Measurements from ENCODE around the gene SLC35E1.
"Not testable (repeated sequence)": the region's sequence is repeated elsewhere in the genome, so short reads cannot be mapped to it uniquely, and the experiment has no call there.

The SLC35E1 gene

GRCh38 chr19:16509141-16510061, 62.8 kb downstream of the SLC35E1 start:
- H3K36me3 ChIP-seq (replicated peaks): peaks cover 11% of the 10 kb centered on the region
- H3K27ac ChIP-seq: no peak overlapping the region
- DNase-seq: no peak
- no peaks in the 10 kb centered on the region for H3K27me3 ChIP-seq (replicated peaks)
- H3K4me3 ChIP-seq (ENCODE audit: low read depth, low read length): no peak overlapping the region
- in situ Hi-C loops (cut with HindIII; ENCODE audit: low pct_ligation_motif_present, low sequenced_read_pairs): no loop called here
- no peak for TF ChIP-seq CTCF (IDR thresholded peaks at IDR 0.05; ENCODE audit: low read depth, low read length, missing control alignments)

GRCh38 chr19:16508546-16508945, 63.7 kb downstream of the SLC35E1 start:
- in situ Hi-C loops (cut with HindIII; ENCODE audit: low pct_ligation_motif_present, low sequenced_read_pairs): no loop called here

GRCh38 chr19:16506961-16507360, 65.3 kb downstream of the SLC35E1 start:
- Histone ChIP-seq H3K27me3 (replicated peaks) (no peaks in the 10 kb centered on the region), H3K27ac (no peak overlapping the region), H3K36me3 (replicated peaks) (peaks cover 6% of the 10 kb centered on the region), H3K4me3 (ENCODE audit: low read depth, low read length) (no peak overlapping the region)
- in situ Hi-C loops (cut with HindIII; ENCODE audit: low pct_ligation_motif_present, low sequenced_read_pairs): no loop called here
- TF ChIP-seq CTCF (IDR thresholded peaks at IDR 0.05; ENCODE audit: low read depth, low read length, missing control alignments): no peak
- no peak for DNase-seq

More at GRCh38 chr19:16508546-16508945, 63.7 kb downstream of the SLC35E1 start:
- Histone ChIP-seq H3K27ac (no peak overlapping the region), H3K27me3 (replicated peaks) (no peaks in the 10 kb centered on the region), H3K36me3 (replicated peaks) (peaks cover 10% of the 10 kb centered on the region), H3K4me3 (ENCODE audit: low read depth, low read length) (no peak overlapping the region)
- no peak for DNase-seq
- no peak for TF ChIP-seq CTCF (IDR thresholded peaks at IDR 0.05; ENCODE audit: low read depth, low read length, missing control alignments)

GRCh38 chr19:16506161-16506560, 66.1 kb downstream of the SLC35E1 start:
- H3K4me3 ChIP-seq (ENCODE audit: low read depth, low read length); H3K36me3 ChIP-seq (replicated peaks); H3K27me3 ChIP-seq (replicated peaks); in situ Hi-C loops (cut with HindIII; ENCODE audit: low pct_ligation_motif_present, low sequenced_read_pairs); DNase-seq; H3K27ac ChIP-seq: not testable (repeated sequence)

- TF ChIP-seq CTCF (IDR thresholded peaks at IDR 0.05; ENCODE audit: low read depth, low read length, missing control alignments): no peak
- Histone ChIP-seq H3K27ac (no peak overlapping the region), H3K27me3 (replicated peaks) (no peaks in the 10 kb centered on the region), H3K4me3 (ENCODE audit: low read depth, low read length) (no peak overlapping the region), H3K36me3 (replicated peaks) (peaks cover 9% of the 10 kb centered on the region)
- in situ Hi-C loops (cut with HindIII; ENCODE audit: low pct_ligation_motif_present, low sequenced_read_pairs): no loop called here
- DNase-seq: no peak
These were observed 67.9 kb downstream of the SLC35E1 start for GRCh38 chr19:16504271-16504670.
